GM12801 (cell line): Measurements from ENCODE around the gene MARK4.

Experiments used
- CTCF ChIP-seq: IDR thresholded peaks from one replicate; pipeline ENCODE4 v1.5.1; 2011; ENCODE audit warnings: control low read depth; ENCODE audit not compliant: insufficient read length; ENCODE audit errors: extremely low read depth

Gene MARK4

DNA sequence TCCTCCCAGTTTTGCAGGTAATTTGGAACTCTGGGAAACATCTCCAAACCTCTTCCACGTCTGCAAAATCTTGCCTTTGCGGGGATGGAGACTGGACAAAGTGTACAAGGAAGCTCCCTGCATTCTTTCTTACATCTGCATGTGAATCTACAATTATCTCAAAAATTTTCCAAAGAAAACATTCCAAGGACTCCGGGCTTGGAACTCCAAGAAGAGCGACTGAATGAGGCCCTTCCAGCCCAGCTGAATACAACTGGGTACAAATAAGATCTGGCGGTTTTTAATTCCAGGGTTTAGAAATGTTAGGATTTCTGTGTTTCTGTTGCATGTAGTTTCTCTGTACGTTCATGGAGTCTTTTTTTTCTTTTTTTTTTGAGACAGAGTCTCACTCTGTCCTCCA is 34.4 kb upstream of the MARK4 start:
- TF ChIP-seq CTCF = no peak

DNA sequence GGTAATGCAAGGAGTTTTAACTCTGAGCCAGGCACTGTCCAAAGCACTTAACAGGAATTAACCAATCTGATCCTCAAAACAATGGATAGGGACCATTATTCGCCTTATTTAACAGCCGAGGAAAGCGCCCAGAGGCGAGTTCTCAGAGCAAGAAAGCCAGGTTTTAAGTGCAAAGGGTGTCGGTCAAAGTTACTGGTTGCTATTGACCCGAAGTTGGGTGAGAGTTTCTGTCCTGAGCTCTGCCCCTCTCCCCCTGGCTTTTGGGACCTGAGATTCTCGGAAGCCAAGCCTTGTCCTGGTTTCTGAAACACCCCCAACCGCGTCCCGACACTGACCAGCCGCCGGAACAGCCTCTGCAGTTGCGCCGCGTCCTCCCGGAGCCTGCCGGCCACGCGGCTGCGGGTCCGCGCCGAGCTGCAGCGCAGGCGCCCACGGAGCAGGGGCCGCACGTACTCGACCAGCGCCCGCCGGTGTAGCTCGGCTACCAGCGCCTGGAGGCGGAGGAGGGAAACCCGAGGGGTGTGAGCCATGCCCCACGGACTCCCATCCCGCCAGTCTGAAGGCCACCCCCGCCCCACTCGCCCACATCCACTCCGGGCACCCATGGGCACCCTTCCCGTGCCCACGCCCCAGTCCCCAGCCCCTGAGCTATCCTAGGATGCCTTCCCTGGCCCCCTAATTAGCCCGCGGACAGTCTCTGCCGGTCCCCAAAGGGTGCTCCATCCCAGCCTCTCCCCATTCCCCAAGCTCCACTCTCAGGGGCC is 33.7 kb upstream of the MARK4 start:
- no peak for TF ChIP-seq CTCF

- no peak for TF ChIP-seq CTCF
These were observed 33.1 kb upstream of the MARK4 start for GRCh38 chr19:45217957-45218334.

DNA sequence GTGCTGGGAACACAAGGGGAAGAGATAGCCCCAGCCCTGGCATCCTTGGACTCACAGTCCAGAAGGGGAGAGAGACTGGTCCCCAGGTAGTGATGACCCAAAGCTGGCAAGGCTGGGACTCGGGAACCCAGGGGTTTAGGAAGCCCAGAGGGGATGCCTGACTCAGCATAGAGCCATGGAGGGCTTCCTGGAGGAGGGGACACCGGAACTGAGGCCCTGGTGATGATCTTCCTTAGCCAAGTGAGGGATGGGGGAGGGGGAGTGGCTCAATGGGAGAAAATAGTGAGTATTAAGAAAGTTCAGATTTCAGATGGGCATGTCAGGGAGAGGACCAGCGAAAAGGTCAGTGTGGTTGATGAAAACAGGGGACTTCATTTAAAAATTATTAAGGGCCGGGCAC is 32.6 kb upstream of the MARK4 start:
- no peak for TF ChIP-seq CTCF

- no peak for TF ChIP-seq CTCF
These were observed 31.9 kb upstream of the MARK4 start for GRCh38 chr19:45218911-45219743.

DNA sequence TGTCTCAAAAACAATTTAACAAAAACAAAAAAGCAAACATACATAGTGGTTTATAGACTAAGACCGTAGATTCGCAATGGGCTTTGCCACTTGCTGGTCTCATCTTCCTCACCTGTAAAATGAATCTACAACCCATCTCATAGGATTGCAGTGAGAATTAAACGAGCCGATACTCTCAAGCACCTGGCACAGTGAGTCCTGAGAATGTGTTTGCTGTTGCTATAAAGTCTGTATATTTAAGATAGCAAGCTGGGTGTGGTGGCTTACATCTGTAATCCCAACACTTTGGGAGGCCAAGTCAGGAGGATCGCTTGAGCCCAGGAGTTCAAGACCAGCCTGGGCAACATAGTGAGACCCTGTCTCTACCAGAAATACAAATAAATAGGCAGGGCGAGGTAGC is 28.3 kb upstream of the MARK4 start:
- TF ChIP-seq CTCF = no peak

GRCh38 chr19:45223879-45224278 is 27.2 kb upstream of the MARK4 start:
- no peak for TF ChIP-seq CTCF
